ENCODE measurements around the gene MINAR1.

Gene MINAR1, protein sequence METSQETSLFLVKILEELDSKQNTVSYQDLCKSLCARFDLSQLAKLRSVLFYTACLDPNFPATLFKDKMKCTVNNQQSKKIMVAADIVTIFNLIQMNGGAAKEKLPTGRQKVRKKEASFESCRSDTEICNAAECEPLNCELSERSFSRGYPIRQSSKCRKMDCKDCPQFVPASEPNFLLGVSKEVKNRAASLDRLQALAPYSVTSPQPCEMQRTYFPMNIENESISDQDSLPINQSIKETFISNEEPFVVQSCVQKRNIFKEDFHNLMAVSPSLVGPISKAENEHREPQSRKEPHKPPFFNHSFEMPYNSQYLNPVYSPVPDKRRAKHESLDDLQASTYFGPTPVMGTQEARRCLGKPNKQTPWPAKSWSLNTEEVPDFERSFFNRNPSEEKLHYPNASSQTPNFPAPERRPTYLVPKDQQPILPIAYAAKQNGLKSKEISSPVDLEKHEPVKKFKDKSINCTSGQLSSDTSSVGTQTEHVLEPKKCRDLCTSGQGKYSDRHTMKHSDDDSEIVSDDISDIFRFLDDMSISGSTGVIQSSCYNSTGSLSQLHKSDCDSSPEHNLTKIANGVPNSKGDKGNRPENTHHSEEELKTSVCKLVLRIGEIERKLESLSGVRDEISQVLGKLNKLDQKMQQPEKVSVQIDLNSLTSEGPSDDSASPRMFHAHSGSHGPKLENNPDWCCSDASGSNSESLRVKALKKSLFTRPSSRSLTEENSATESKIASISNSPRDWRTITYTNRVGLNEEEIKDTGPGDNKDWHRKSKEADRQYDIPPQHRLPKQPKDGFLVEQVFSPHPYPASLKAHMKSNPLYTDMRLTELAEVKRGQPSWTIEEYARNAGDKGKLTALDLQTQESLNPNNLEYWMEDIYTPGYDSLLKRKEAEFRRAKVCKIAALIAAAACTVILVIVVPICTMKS

DNA sequence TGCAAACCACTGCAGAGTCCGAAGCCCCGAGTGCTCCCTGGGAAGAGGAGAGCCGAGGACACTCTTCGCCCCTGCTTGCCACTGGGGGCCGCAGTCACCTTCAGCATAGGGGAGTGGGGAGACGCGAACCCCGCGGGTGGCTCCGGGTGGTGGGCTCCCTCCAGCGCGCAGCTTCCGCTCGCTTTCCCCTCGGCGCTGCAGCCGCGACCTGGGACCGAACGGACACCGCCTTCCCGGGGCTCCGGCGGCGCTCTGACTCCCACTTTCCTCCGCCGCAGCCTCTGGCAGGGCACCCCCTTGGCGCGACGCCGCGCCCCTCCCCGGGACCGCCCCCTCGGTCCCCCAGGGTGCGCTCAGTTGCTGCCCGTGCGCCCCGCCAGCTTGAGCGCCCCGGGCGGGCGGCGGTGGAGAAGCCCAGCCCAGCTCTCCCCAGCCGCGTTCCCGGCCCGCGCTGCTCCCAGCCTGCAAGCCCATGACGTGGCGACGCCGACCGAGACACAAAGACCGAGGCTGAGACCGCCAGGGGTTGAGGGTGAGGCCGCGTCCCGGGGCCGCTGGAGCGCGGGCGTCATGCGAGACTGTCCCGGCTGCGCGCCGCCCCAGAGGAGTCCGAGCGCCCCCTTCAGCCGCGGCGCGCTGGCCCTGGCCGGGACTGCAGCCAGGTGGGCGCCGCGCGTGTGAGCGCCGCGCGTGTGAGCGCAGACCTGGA is at the start of gene MINAR1:
Gene MINAR1, plus strand, starts transcription at position 701 of the 709 bp plus-strand sequence. CDS start 23,812 bp downstream, outside the sequence.
- intact Hi-C loops (cut with DNase I; ENCODE audit: low total_unique reads), result no loop called here
- TF ChIP-seq, protein P1, sequence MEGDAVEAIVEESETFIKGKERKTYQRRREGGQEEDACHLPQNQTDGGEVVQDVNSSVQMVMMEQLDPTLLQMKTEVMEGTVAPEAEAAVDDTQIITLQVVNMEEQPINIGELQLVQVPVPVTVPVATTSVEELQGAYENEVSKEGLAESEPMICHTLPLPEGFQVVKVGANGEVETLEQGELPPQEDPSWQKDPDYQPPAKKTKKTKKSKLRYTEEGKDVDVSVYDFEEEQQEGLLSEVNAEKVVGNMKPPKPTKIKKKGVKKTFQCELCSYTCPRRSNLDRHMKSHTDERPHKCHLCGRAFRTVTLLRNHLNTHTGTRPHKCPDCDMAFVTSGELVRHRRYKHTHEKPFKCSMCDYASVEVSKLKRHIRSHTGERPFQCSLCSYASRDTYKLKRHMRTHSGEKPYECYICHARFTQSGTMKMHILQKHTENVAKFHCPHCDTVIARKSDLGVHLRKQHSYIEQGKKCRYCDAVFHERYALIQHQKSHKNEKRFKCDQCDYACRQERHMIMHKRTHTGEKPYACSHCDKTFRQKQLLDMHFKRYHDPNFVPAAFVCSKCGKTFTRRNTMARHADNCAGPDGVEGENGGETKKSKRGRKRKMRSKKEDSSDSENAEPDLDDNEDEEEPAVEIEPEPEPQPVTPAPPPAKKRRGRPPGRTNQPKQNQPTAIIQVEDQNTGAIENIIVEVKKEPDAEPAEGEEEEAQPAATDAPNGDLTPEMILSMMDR (IDR thresholded peaks at IDR 0.05), result peak in 1 of 2 experiments; percentile 18
- peaks cover 0 to 51% of the 10 kb centered on the region in 2 donors for H3K27me3 ChIP-seq
- peaks cover 0 to 21% (median 17%) of the 10 kb centered on the region in 4 donors for H3K4me1 ChIP-seq
- H3K27ac ChIP-seq, result no peak within 1 kb of the TSS
- DNase-seq, result no peak
- H3K9me3 ChIP-seq, result no peaks in the 10 kb centered on the region
- H3K4me3 ChIP-seq, result peak within 1 kb of the TSS; percentile 41 to 54
- H3K36me3 ChIP-seq, result no peaks in the 10 kb centered on the region

DNA sequence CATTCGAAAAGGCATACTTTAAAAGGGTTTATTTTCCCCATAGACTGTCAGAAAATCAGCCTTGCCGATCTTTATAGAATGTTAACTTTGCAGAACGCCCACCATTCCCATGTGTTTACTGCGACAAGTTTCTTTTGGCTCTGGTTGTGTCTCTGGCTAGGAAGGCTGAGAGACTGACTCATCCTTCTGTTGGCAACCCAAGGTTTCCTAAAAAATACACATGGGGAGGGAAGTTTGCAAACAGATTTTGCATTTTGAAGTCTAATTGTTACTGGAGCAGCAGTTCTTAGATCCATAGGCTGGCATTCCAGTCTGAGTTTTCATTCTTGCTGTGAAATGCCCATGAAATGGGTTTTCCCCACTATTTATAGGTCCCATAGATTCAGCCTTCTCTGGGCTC is 37.9 kb upstream of the MINAR1 start:
- Histone ChIP-seq H3K27ac (peak overlapping the region; percentile 38 to 51), H3K4me3 (no peak overlapping the region), H3K36me3 (no peaks in the 10 kb centered on the region), H3K27me3 (no peaks in the 10 kb centered on the region), H3K9me3 (no peaks in the 10 kb centered on the region), H3K4me1 (peaks cover 0 to 43% (median 17%) of the 10 kb centered on the region in 4 donors)
- TF ChIP-seq, protein P1 (IDR thresholded peaks at IDR 0.05), result no peak
- intact Hi-C loops (cut with DNase I; ENCODE audit: low total_unique reads), result no loop called here
- DNase-seq, result no peak

DNA sequence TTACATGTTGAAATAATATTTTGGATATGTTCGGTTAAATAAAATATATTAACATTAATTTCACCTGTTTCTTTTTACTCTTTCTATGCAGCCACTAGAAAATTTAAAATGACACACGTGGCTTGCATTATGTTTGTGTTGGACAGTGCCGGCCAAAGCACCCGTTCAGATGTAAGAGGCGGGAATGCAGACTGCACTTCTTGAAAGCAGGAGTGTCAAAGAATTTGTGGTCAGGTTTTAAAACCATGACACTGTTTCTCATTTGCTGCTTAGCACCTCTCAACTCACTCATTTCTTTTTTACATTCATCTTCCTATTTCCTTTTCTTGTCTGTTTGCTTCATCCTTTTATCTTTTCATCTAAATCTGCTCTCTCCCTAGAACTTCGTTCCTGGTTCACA is 35.3 kb upstream of the MINAR1 start:
- Histone ChIP-seq H3K4me1 (peaks cover 0 to 43% (median 17%) of the 10 kb centered on the region in 4 donors), H3K9me3 (no peaks in the 10 kb centered on the region), H3K27me3 (no peaks in the 10 kb centered on the region), H3K36me3 (no peaks in the 10 kb centered on the region), H3K27ac (no peak overlapping the region), H3K4me3 (no peak overlapping the region)
- no peak for DNase-seq
- TF ChIP-seq, protein P1 (IDR thresholded peaks at IDR 0.05), result no peak
- intact Hi-C loops (cut with DNase I; ENCODE audit: low total_unique reads), result no loop called here

DNA sequence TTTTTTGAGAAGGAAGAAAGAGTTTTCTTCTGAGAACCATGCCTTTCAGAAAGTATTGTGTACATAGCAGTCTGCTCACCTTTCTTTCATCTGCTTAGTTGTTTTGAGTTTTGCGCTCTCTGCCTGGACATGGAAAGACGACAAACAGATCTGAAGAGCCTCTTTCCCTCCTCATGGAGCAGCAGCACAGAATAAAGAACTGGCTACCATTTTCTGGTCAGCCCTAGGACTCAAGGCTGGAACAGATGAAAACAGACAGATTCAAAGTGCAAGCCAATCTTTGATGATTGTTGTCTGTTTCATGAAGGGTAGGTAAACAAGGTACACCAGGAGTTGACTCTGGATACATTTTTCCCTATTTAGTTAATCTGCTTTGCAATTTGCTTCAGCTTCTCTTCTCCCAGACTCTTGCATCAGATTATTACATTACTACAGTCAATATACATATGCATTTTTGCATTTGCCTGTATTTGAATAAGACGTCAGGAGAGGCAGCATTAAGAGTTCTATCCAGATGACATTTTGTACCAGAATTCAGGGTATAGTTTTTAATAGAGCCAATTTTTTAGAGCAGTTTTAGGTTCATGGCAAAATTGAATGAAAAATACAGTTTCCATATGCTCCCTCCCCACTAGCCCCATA is 34.7 kb upstream of the MINAR1 start:
- intact Hi-C loops (cut with DNase I; ENCODE audit: low total_unique reads), result no loop called here
- Histone ChIP-seq H3K9me3 (no peaks in the 10 kb centered on the region), H3K4me3 (no peak overlapping the region), H3K27me3 (no peaks in the 10 kb centered on the region), H3K27ac (no peak overlapping the region), H3K4me1 (peaks cover 0 to 40% (median 17%) of the 10 kb centered on the region in 4 donors), H3K36me3 (no peaks in the 10 kb centered on the region)
- TF ChIP-seq, protein P1 (IDR thresholded peaks at IDR 0.05), result no peak
- DNase-seq, result no peak

DNA sequence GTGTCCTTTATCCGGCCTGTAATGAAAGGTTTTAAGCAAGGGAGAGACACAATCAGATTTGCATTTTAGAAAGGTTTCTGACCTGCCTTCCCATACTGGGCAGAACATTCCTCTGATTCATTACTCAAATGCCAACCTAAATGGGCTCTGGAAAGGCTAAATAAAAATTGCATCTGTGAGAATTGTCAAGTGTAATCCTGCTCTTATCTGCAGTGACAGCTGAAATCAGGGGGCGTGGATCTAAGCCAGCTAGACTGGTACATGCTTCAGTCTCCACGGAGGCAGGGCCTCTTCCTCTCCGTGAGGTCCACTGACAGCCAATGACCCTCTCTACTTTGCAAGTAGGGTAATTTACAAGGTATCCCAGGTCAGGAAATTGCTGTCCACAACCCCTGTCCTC is 32.5 kb upstream of the MINAR1 start:
- intact Hi-C loops (cut with DNase I; ENCODE audit: low total_unique reads), result no loop called here
- H3K4me1 ChIP-seq, result peaks cover 0 to 18% (median 4%) of the 10 kb centered on the region in 4 donors
- H3K36me3 ChIP-seq, result no peaks in the 10 kb centered on the region
- DNase-seq, result no peak
- H3K9me3 ChIP-seq, result no peaks in the 10 kb centered on the region
- H3K27me3 ChIP-seq, result no peaks in the 10 kb centered on the region
- TF ChIP-seq, protein P1 (IDR thresholded peaks at IDR 0.05), result no peak
- H3K27ac ChIP-seq, result no peak overlapping the region
- no peak overlapping the region for H3K4me3 ChIP-seq
